K562 (cell line): Measurements from ENCODE around the gene ORMDL1. TPM values are rescaled to one million over a fixed set of nuclear protein-coding genes. Genes with fewer than 3 reads are reported as not detected.

ENCODE experiments used
- DNMT1 ChIP-seq: fragments of 450-650 bp; IDR thresholded peaks from 2 replicates; pipeline ENCODE4 v1.6.1; 2016; ENCODE audit warnings: antibody characterized with exemption, mild to moderate bottlenecking
- E2F3 ChIP-seq: fragments of 250-450 bp; sonication (Bioruptor Pico); IDR thresholded peaks from 2 replicates; pipeline ENCODE4 v1.4.0; 2020; ENCODE audit warnings: mild to moderate bottlenecking
- MXI1 ChIP-seq: IDR thresholded peaks from 2 replicates; pipeline ENCODE4 v1.6.1; 2011; ENCODE audit warnings: low read depth, mild to moderate bottlenecking, improper control_type of control experiment, low read length
- ZBTB1 ChIP-seq: sonication (generic); formaldehyde crosslinking; IDR thresholded peaks from 2 replicates; pipeline ENCODE4 v1.8.1; 2023; ENCODE audit warnings: missing genetic modification reagents, low read depth, mild to moderate bottlenecking, borderline replicate concordance
- polyA plus RNA-seq, 8 experiments: library from polyadenylated mRNA; depleted of rRNA in 4 of 8; stranded (reverse) in 5 of 8; unstranded in 3 of 8; fragments of >200 nt; fragmentation: Nextera tagmentation in 2 of 8; fragmentation: Illumina TruSeq in 1 of 8; extraction: Ambion mirVana in 2 of 8; extraction: Trizol in 1 of 8; gene quantifications; 2 replicates each; pipeline versions ENCODE4 v1.2.1 to v1.2.3, GENCODE V29; 2011 to 2014; ENCODE audit warnings: inconsistent platforms in 1 of 8, missing spikeins in 1 of 8
- total RNA-seq, 7 experiments: library from RNA; depleted of rRNA in 6 of 7; stranded (reverse); fragments of >200 nt in 6 of 7; fragmentation: Illumina TruSeq in 2 of 7; extraction: Trizol in 2 of 7; gene quantifications; 2 replicates each; pipeline versions ENCODE4 v1.2.1 to v1.2.3, GENCODE V29; 2011 to 2021; ENCODE audit warnings: low replicate concordance in 1 of 7
- TF ChIP-seq, protein P1 (sequence below), 2 experiments: IDR thresholded peaks in 1 of 2; conservative IDR thresholded peaks in 1 of 2; 2 replicates each; pipeline ENCODE4 v1.6.1; 2016; ENCODE audit warnings: low read depth in 2 of 2, mild to moderate bottlenecking in 1 of 2, missing compliant biosample characterization in 1 of 2, missing genetic modification characterization in 1 of 2, moderate library complexity in 1 of 2
- TF ChIP-seq, protein P2 (sequence below), 2 experiments: fragments of 450-650 bp; formaldehyde crosslinking in 1 of 2; IDR thresholded peaks; 2 replicates each; pipeline versions ENCODE4 v1.4.0 to v1.6.1; 2014 to 2020; ENCODE audit warnings: mild to moderate bottlenecking in 2 of 2, borderline replicate concordance in 1 of 2, low read depth in 1 of 2

The ORMDL1 gene
- total and polyA plus RNA-seq, 9 of the 15 experiments (the other 6 are each of a cell fraction or from before 2014, with no cell fraction given), result 35.1 to 74.2 (median 50.0) TPM

GRCh38 chr2:189824694-189825396, 40.7 kb upstream of the ORMDL1 start (continued):
- no peak for TF ChIP-seq MXI1
- TF ChIP-seq, protein P1, sequence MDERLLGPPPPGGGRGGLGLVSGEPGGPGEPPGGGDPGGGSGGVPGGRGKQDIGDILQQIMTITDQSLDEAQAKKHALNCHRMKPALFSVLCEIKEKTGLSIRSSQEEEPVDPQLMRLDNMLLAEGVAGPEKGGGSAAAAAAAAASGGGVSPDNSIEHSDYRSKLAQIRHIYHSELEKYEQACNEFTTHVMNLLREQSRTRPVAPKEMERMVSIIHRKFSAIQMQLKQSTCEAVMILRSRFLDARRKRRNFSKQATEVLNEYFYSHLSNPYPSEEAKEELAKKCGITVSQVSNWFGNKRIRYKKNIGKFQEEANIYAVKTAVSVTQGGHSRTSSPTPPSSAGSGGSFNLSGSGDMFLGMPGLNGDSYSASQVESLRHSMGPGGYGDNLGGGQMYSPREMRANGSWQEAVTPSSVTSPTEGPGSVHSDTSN (CRISPR knock-in tag; IDR thresholded peaks at IDR 0.05; ENCODE audit: low read depth), result no peak
- TF ChIP-seq, protein P1 (tag; conservative IDR thresholded peaks at IDR 0.05; ENCODE audit: low read depth), result no peak
- TF ChIP-seq E2F3 (CRISPR knock-in tag), result no peak
- TF ChIP-seq, protein P2, sequence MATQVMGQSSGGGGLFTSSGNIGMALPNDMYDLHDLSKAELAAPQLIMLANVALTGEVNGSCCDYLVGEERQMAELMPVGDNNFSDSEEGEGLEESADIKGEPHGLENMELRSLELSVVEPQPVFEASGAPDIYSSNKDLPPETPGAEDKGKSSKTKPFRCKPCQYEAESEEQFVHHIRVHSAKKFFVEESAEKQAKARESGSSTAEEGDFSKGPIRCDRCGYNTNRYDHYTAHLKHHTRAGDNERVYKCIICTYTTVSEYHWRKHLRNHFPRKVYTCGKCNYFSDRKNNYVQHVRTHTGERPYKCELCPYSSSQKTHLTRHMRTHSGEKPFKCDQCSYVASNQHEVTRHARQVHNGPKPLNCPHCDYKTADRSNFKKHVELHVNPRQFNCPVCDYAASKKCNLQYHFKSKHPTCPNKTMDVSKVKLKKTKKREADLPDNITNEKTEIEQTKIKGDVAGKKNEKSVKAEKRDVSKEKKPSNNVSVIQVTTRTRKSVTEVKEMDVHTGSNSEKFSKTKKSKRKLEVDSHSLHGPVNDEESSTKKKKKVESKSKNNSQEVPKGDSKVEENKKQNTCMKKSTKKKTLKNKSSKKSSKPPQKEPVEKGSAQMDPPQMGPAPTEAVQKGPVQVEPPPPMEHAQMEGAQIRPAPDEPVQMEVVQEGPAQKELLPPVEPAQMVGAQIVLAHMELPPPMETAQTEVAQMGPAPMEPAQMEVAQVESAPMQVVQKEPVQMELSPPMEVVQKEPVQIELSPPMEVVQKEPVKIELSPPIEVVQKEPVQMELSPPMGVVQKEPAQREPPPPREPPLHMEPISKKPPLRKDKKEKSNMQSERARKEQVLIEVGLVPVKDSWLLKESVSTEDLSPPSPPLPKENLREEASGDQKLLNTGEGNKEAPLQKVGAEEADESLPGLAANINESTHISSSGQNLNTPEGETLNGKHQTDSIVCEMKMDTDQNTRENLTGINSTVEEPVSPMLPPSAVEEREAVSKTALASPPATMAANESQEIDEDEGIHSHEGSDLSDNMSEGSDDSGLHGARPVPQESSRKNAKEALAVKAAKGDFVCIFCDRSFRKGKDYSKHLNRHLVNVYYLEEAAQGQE (IDR thresholded peaks at IDR 0.05; ENCODE audit: borderline replicate concordance), result no peak
- TF ChIP-seq, protein P2 (CRISPR knock-in tag; IDR thresholded peaks at IDR 0.05; ENCODE audit: low read depth), result no peak
- TF ChIP-seq DNMT1, result no peak
- TF ChIP-seq ZBTB1 (CRISPR knock-in tag), result no peak
